HepG2 (cell line): ENCODE measurements around the gene MAB21L4. TPM values are rescaled to one million over a fixed set of nuclear protein-coding genes. Genes with fewer than 3 reads are reported as not detected.

Source experiments
- BRD4 ChIP-seq: sonication (generic); formaldehyde crosslinking; IDR thresholded peaks from 2 replicates; pipeline ENCODE4 v1.4.0; 2020; ENCODE audit warnings: missing genetic modification reagents
- CBFB ChIP-seq: sonication (generic); formaldehyde crosslinking; IDR thresholded peaks from 2 replicates; pipeline ENCODE4 v1.4.0; 2020; ENCODE audit warnings: missing genetic modification reagents
- CC2D1A ChIP-seq: sonication (generic); formaldehyde crosslinking; IDR thresholded peaks from 2 replicates; pipeline ENCODE4 v1.8.1; 2023; ENCODE audit warnings: mild to moderate bottlenecking, missing genetic modification reagents
- HIC2 ChIP-seq: sonication (generic); formaldehyde crosslinking; IDR thresholded peaks from 2 replicates; pipeline ENCODE4 v1.9.0; 2022; ENCODE audit warnings: low read depth, missing genetic modification reagents
- JUNB ChIP-seq: sonication (generic); formaldehyde crosslinking; IDR thresholded peaks from 2 replicates; pipeline ENCODE4 v1.8.0; 2022; ENCODE audit warnings: missing genetic modification reagents, mild to moderate bottlenecking, borderline replicate concordance
- KDM4B ChIP-seq: sonication (generic); formaldehyde crosslinking; IDR thresholded peaks from 2 replicates; pipeline ENCODE4 v1.4.0; 2020; ENCODE audit warnings: missing genetic modification reagents
- KDM5A ChIP-seq: fragments of 200-600 bp; sonication (generic); IDR thresholded peaks from 2 replicates; pipeline ENCODE4 v1.7.0; 2018; ENCODE audit warnings: antibody characterized with exemption, mild to moderate bottlenecking, low read length, borderline replicate concordance
- MEIS2 ChIP-seq: sonication (generic); formaldehyde crosslinking; IDR thresholded peaks from 2 replicates; pipeline ENCODE4 v1.9.0; 2021; ENCODE audit warnings: mild to moderate bottlenecking, missing genetic modification reagents
- NFE2L1 ChIP-seq: sonication (generic); formaldehyde crosslinking; IDR thresholded peaks from 2 replicates; pipeline ENCODE4 v1.4.0; 2020; ENCODE audit warnings: missing genetic modification reagents, mild to moderate bottlenecking, borderline replicate concordance
- NPAS2 ChIP-seq: sonication (generic); formaldehyde crosslinking; IDR thresholded peaks from 2 replicates; pipeline ENCODE4 v1.8.0; 2022; ENCODE audit warnings: mild to moderate bottlenecking, missing genetic modification reagents, borderline replicate concordance
- NR2F2 ChIP-seq: IDR thresholded peaks from 2 replicates; pipeline ENCODE4 v1.6.1; 2012; ENCODE audit warnings: low read depth, inconsistent platforms, borderline replicate concordance
- SALL1 ChIP-seq: sonication (generic); formaldehyde crosslinking; IDR thresholded peaks from 2 replicates; pipeline ENCODE4 v1.8.0; 2022; ENCODE audit warnings: mild to moderate bottlenecking, missing genetic modification reagents
- SALL2 ChIP-seq: sonication (generic); formaldehyde crosslinking; IDR thresholded peaks from 2 replicates; pipeline ENCODE4 v1.8.1; 2023; ENCODE audit warnings: mild to moderate bottlenecking, missing genetic modification reagents, inconsistent platforms
- SKI ChIP-seq: fragments of 450-650 bp; IDR thresholded peaks from one replicate; pipeline ENCODE4 v1.6.1; 2018; ENCODE audit warnings: mild to moderate bottlenecking; ENCODE audit not compliant: partially characterized antibody
- STAG1 ChIP-seq: sonication (generic); formaldehyde crosslinking; IDR thresholded peaks from 2 replicates; pipeline ENCODE4 v1.4.0; 2020; ENCODE audit warnings: missing genetic modification reagents
- THAP9 ChIP-seq: sonication (generic); formaldehyde crosslinking; IDR thresholded peaks from 2 replicates; pipeline ENCODE4; 2020; ENCODE audit warnings: missing genetic modification reagents, mild to moderate bottlenecking, borderline replicate concordance
- ZBTB10 ChIP-seq: sonication (generic); formaldehyde crosslinking; IDR thresholded peaks from 2 replicates; pipeline ENCODE4 v1.4.0; 2020; ENCODE audit warnings: missing genetic modification reagents, borderline replicate concordance
- ZBTB38 ChIP-seq: sonication (generic); formaldehyde crosslinking; IDR thresholded peaks from 2 replicates; pipeline ENCODE4 v1.5.1; 2020; ENCODE audit warnings: mild to moderate bottlenecking, missing genetic modification reagents
- ZFP82 ChIP-seq: sonication (generic); formaldehyde crosslinking; IDR thresholded peaks from 2 replicates; pipeline ENCODE4 v1.5.1; 2020; ENCODE audit warnings: mild to moderate bottlenecking, missing genetic modification reagents, borderline replicate concordance
- ZNF329 ChIP-seq: sonication (generic); formaldehyde crosslinking; IDR thresholded peaks from 2 replicates; pipeline ENCODE4 v1.9.0; 2021; ENCODE audit warnings: low read depth, mild to moderate bottlenecking, missing genetic modification reagents
- ZNF33B ChIP-seq: sonication (generic); formaldehyde crosslinking; IDR thresholded peaks from 2 replicates; pipeline ENCODE4 v1.5.1; 2020; ENCODE audit warnings: mild to moderate bottlenecking, missing genetic modification reagents
- ZNF572 ChIP-seq: sonication (generic); formaldehyde crosslinking; IDR thresholded peaks from 2 replicates; pipeline ENCODE4 v1.5.1; 2020; ENCODE audit warnings: mild to moderate bottlenecking, missing genetic modification reagents
- polyA plus RNA-seq, 8 experiments: library from polyadenylated mRNA; depleted of rRNA in 3 of 8; stranded (reverse) in 7 of 8; unstranded in 1 of 8; fragments of >200 nt; fragmentation: Illumina TruSeq in 4 of 8; extraction: Trizol in 4 of 8; gene quantifications; 2 replicates each; pipeline versions ENCODE4 v1.2.1 to v1.2.3, GENCODE V29; 2011 to 2016; ENCODE audit warnings: low read depth in 4 of 8, missing spikeins in 1 of 8, mixed read lengths in 1 of 8; ENCODE audit not compliant: insufficient read depth in 1 of 8
- total RNA-seq, 5 experiments: library from RNA; depleted of rRNA; stranded (reverse); fragments of >200 nt; fragmentation: Illumina TruSeq; extraction: Trizol; gene quantifications; 2 replicates each; pipeline ENCODE4 v1.2.3, GENCODE V29; 2016; ENCODE audit warnings: low read depth in 1 of 5

The MAB21L4 gene
- total and polyA plus RNA-seq, 2 of the 13 experiments (the other 11 are each of a cell fraction or from before 2014, with no cell fraction given): 3.0 to 14.0 TPM

- TF ChIP-seq SKI (no peak), JUNB (no peak), MEIS2 (CRISPR knock-in tag) (no peak), BRD4 (CRISPR knock-in tag) (no peak), CC2D1A (CRISPR knock-in tag) (no peak), SALL2 (CRISPR knock-in tag) (no peak), KDM4B (CRISPR knock-in tag) (no peak), SALL1 (CRISPR knock-in tag) (no peak), ZNF33B (CRISPR knock-in tag) (no peak), ZNF572 (CRISPR knock-in tag) (no peak), ZNF329 (no peak), STAG1 (peak; percentile 10; the same call in 1 of the 2 replicates), NPAS2 (no peak), ZFP82 (CRISPR knock-in tag) (no peak), CBFB (CRISPR knock-in tag) (no peak), ZBTB38 (CRISPR knock-in tag) (peak; percentile 74), ZBTB10 (CRISPR knock-in tag) (no peak), NR2F2 (no peak), HIC2 (CRISPR knock-in tag) (0 out of 2 replicates have a peak, but pooled peaks have one; percentile 46), KDM5A (no peak), THAP9 (CRISPR knock-in tag) (no peak), NFE2L1 (CRISPR knock-in tag) (0 out of 2 replicates have a peak, but pooled peaks have one; percentile 34)
Measured at GRCh38 chr2:240888130-240888889, 7.6 kb downstream of the MAB21L4 start (continued).
